Activated CD8-positive, alpha-beta T cell treated with anti-CD3 and anti-CD28 coated beads for 36 hours (primary cell): ENCODE measurements around the gene FAM20B. TPM values are rescaled to one million over a fixed set of nuclear protein-coding genes. Genes with fewer than 3 reads are reported as not detected.

Experiments
- ATAC-seq: fragments of 200-7000 bp; cut with Tn5 transposase; one replicate; pipeline ENCODE4 v1.10.0; 2021; ENCODE audit warnings: mild to moderate bottlenecking, moderate library complexity
- CTCF ChIA-PET: fragments of 350-600 bp; sonication (Branson Sonifier 250); formaldehyde crosslinking; loops from one replicate; lab custom pipeline; 2021; ENCODE audit warnings: antibody characterized with exemption; lab: Charles Lee
- POLR2A ChIA-PET: fragments of 350-600 bp; sonication (Branson Sonifier 250); formaldehyde crosslinking; loops from one replicate; lab custom pipeline; 2021; ENCODE audit warnings: antibody characterized with exemption; lab: Charles Lee
- DNase-seq: peaks from one replicate; pipeline ENCODE4 v3.0.0-alpha.2; 2020
- H3K27ac Mint-ChIP-seq: one replicate; pipeline ENCODE4 v1.8.0; 2021; ENCODE audit warnings: mild to moderate bottlenecking, mixed read lengths
- H3K27me3 Mint-ChIP-seq: one replicate; pipeline ENCODE4 v1.8.0; 2021; ENCODE audit warnings: mixed read lengths
- H3K36me3 Mint-ChIP-seq: one replicate; pipeline ENCODE4 v1.8.0; 2021; ENCODE audit warnings: low read depth, mixed read lengths
- H3K4me1 Mint-ChIP-seq: one replicate; pipeline ENCODE4 v1.8.0; 2021; ENCODE audit warnings: low read depth, mixed read lengths
- H3K4me3 Mint-ChIP-seq: one replicate; pipeline ENCODE4 v1.8.0; 2021; ENCODE audit warnings: mild to moderate bottlenecking, moderate library complexity, mixed read lengths
- H3K9me3 Mint-ChIP-seq: one replicate; pipeline ENCODE4 v1.8.0; 2021; ENCODE audit warnings: mixed read lengths
- intact Hi-C: fragments of 100-400 bp; cut with micrococcal nuclease; formaldehyde crosslinking; loops from one replicate; pipeline ENCODE4 v1.10.0; 2022
- total RNA-seq, 2 experiments: library from RNA; stranded (reverse); gene quantifications; one replicate each; pipeline ENCODE4 v1.2.3, GENCODE V29; 2021
- TF ChIP-seq, protein P1 (sequence below): fragments of 200-600 bp; IDR thresholded peaks from one replicate; pipeline ENCODE4 v1.8.0; 2022; ENCODE audit warnings: antibody characterized with exemption, mild to moderate bottlenecking

FAM20B gene
- total RNA-seq, 2 experiments from 2014 or later: 34.7 to 36.1 TPM

DNA sequence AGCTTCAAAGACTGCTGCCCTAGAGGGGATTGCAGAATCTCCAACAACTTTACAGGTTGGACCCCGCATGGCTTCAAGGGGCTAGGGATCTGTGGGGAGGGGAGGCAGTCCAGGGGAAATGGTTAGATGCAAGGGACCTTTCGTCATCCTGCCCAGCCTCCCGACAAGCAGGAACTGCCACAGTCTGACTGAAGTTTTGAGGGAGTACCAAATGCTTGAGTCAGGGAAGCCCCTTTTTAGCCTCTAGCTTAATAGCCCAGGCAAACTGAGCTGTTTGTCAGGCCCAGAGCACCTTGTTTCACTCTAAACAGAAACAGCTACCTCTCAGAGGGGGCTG, 57.3 kb downstream of the FAM20B start:
- ATAC-seq: peak; percentile 13
- Mint-ChIP-seq H3K4me1 (peaks cover 27% of the 10 kb centered on the region), H3K36me3 (peaks cover 25% of the 10 kb centered on the region), H3K27me3 (no peaks in the 10 kb centered on the region), H3K9me3 (no peaks in the 10 kb centered on the region), H3K27ac (peak overlapping the region; percentile 95), H3K4me3 (peak overlapping the region; percentile 99)
- intact Hi-C loops: loop anchor here (5.0 to 10.0 kb wide), 2 partner anchors 51 to 122 kb away; no protein-coding TSS in a partner anchor
- CTCF ChIA-PET: interaction anchor here (0.7 to 8.0 kb wide), 4 partner anchors 24 to 732 kb away, joined by 3 to 70 read pairs (median 4); partner anchors contain the start of gene AXDND1
- POLR2A ChIA-PET: interaction anchor here (0.6 to 2.4 kb wide), 6 partner anchors 44 to 288 kb away, joined by 3 to 13 read pairs (median 3); partner anchors contain the start of genes AXDND1 and SOAT1
- TF ChIP-seq, protein P1, sequence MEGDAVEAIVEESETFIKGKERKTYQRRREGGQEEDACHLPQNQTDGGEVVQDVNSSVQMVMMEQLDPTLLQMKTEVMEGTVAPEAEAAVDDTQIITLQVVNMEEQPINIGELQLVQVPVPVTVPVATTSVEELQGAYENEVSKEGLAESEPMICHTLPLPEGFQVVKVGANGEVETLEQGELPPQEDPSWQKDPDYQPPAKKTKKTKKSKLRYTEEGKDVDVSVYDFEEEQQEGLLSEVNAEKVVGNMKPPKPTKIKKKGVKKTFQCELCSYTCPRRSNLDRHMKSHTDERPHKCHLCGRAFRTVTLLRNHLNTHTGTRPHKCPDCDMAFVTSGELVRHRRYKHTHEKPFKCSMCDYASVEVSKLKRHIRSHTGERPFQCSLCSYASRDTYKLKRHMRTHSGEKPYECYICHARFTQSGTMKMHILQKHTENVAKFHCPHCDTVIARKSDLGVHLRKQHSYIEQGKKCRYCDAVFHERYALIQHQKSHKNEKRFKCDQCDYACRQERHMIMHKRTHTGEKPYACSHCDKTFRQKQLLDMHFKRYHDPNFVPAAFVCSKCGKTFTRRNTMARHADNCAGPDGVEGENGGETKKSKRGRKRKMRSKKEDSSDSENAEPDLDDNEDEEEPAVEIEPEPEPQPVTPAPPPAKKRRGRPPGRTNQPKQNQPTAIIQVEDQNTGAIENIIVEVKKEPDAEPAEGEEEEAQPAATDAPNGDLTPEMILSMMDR: no peak
- DNase-seq: peak; percentile 55

DNA sequence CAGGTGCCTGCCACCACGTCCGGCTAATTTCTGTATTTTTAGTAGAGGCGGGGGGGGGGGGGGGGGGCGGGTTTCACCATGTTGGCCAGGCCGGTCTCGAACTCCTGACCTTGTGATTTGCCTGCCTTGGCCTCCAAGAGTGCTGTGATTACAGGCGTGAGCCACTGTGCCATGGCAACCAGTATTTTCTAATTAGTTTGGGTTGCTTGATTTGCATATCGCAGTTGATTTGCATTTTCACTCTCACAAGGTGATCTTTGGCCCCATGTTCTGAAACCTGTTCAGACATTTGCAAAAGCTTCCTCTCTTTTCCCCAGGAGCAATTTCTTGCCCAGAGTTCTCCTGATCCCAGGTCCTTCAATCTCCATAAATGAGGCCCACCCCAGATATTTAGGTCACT, 57.8 kb downstream of the FAM20B start:
- no peaks in the 10 kb centered on the region for H3K9me3 Mint-ChIP-seq
- intact Hi-C loops: loop anchor here (5.0 to 10.0 kb wide), 2 partner anchors 51 to 121 kb away; no protein-coding TSS in a partner anchor
- peaks cover 25% of the 10 kb centered on the region for H3K36me3 Mint-ChIP-seq
- ChIA-PET CTCF (interaction anchor here (1.0 to 8.0 kb wide), 3 partner anchors 37 to 731 kb away, joined by 3 to 70 read pairs (median 5); partner anchors contain the start of gene AXDND1), POLR2A (interaction anchor here (0.9 to 2.4 kb wide), 3 partner anchors 45 to 287 kb away, joined by 3 to 13 read pairs (median 3); partner anchors contain the start of gene SOAT1)
- DNase-seq (peak; percentile 15), ATAC-seq (no peak)
- H3K4me3 Mint-ChIP-seq: peak overlapping the region; percentile 99
- H3K27ac Mint-ChIP-seq: peak overlapping the region; percentile 70
- TF ChIP-seq, protein P1: no peak
- no peaks in the 10 kb centered on the region for H3K27me3 Mint-ChIP-seq
- H3K4me1 Mint-ChIP-seq: peaks cover 27% of the 10 kb centered on the region

DNA sequence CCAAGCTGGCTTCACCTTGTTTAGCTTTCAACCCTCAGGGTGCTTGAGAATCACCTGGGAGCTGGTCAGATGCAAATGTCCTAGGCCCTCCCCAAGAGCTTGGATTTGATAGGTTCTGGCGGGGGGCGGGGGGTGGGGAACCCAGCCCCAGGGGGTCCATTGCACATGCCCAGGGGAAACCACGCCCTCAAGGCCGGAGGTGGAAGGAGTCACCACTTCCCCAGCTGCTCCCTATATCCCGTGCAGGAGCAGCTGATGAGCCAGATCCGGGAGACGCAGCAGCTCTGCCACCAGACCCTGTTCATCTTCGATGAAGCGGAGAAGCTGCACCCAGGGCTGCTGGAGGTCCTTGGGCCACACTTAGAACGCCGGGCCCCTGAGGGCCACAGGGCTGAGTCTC, 62.0 kb downstream of the FAM20B start:
- Mint-ChIP-seq H3K4me3 (no peak overlapping the region), H3K27ac (no peak overlapping the region), H3K27me3 (no peaks in the 10 kb centered on the region), H3K36me3 (peaks cover 32% of the 10 kb centered on the region), H3K4me1 (peaks cover 13% of the 10 kb centered on the region), H3K9me3 (no peaks in the 10 kb centered on the region)
- ChIA-PET CTCF (interaction anchor here (1.5 kb wide), 1 partner anchor 14 kb away, joined by 3 read pairs; no protein-coding TSS in a partner anchor), POLR2A (interaction anchor here (0.6 to 0.7 kb wide), 2 partner anchors 38 to 41 kb away, joined by 3 to 4 read pairs; no protein-coding TSS in a partner anchor)
- intact Hi-C loops: loop anchor here (10.0 kb wide), 1 partner anchor 117 kb away; no protein-coding TSS in a partner anchor
- ATAC-seq (no peak), DNase-seq (no peak)
- TF ChIP-seq, protein P1: no peak

DNA sequence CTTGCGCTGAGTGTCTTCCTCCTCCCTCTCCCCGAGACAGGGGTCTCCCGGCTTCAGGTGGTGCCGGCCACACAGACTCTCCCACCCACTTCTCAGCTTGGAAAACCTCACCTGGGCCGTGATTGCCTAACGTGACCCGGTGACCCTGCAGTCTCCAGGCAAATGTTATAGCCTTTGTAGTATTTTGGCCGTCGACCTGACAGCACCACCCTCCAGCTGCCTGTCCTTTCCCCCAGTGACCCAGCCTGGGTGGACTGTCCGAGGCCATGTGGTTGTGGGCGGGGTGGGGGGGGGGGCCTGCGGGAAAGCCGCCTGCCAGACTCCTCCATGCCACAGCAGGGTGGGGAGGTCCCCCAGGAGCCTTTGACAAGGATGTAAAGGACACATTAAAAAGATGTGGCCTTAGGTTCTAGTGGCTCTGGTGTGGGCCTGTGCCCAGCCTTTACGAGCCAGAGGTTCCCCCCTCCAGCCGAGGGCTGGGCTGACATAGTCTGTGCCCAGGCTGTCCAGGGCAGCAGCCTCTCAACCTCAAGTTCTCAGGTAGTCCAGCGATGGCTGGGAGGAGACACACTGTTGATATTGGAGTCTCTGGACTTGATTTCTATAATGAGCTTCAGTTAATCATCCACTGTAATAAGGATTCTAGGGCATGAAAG, 64.3 kb downstream of the FAM20B start:
- peaks cover 37% of the 10 kb centered on the region for H3K36me3 Mint-ChIP-seq
- no peaks in the 10 kb centered on the region for H3K27me3 Mint-ChIP-seq
- DNase-seq: no peak
- H3K4me1 Mint-ChIP-seq: peaks cover 2% of the 10 kb centered on the region
- no peak overlapping the region for H3K4me3 Mint-ChIP-seq
- no peaks in the 10 kb centered on the region for H3K9me3 Mint-ChIP-seq
- intact Hi-C loops: loop anchor here (10.0 kb wide), 1 partner anchor 115 kb away; no protein-coding TSS in a partner anchor
- no peak for ATAC-seq
- ChIA-PET CTCF (interaction anchor here (1.0 kb wide), 1 partner anchor 87 kb away, joined by 3 read pairs; no protein-coding TSS in a partner anchor), POLR2A (interaction anchor here (0.8 kb wide), 1 partner anchor 9 kb away, joined by 3 read pairs; no protein-coding TSS in a partner anchor)
- TF ChIP-seq, protein P1: no peak
- H3K27ac Mint-ChIP-seq: no peak overlapping the region
